Measurements from ENCODE around the gene C1QA. TPM values are rescaled to one million over a fixed set of nuclear protein-coding genes. Genes with fewer than 3 reads are reported as not detected.

Gene C1QA
- total RNA-seq, 1 experiment from 2014 or later, result 0.50 TPM

DNA sequence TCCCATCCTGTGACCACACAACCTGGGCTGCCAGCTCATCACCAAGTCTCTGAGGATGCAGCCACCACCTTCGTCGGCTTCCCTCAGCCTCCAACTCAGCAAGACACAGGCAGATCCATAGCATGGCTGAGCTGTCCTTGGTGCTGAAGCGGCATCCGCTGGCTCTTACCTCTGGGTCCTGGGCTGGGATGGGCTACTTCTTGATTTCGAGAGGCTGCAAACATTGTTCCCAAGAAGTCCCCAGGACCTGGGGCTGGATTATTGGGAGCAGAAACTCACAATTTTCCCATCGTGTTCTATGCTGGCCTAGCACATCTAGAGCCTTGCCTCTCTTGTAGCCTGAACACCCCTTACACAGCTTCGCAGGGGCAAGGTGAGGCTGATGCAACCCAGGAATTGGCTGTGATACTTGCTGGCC, 24.9 kb upstream of the C1QA start (continued):
- TF ChIP-seq, protein P1, sequence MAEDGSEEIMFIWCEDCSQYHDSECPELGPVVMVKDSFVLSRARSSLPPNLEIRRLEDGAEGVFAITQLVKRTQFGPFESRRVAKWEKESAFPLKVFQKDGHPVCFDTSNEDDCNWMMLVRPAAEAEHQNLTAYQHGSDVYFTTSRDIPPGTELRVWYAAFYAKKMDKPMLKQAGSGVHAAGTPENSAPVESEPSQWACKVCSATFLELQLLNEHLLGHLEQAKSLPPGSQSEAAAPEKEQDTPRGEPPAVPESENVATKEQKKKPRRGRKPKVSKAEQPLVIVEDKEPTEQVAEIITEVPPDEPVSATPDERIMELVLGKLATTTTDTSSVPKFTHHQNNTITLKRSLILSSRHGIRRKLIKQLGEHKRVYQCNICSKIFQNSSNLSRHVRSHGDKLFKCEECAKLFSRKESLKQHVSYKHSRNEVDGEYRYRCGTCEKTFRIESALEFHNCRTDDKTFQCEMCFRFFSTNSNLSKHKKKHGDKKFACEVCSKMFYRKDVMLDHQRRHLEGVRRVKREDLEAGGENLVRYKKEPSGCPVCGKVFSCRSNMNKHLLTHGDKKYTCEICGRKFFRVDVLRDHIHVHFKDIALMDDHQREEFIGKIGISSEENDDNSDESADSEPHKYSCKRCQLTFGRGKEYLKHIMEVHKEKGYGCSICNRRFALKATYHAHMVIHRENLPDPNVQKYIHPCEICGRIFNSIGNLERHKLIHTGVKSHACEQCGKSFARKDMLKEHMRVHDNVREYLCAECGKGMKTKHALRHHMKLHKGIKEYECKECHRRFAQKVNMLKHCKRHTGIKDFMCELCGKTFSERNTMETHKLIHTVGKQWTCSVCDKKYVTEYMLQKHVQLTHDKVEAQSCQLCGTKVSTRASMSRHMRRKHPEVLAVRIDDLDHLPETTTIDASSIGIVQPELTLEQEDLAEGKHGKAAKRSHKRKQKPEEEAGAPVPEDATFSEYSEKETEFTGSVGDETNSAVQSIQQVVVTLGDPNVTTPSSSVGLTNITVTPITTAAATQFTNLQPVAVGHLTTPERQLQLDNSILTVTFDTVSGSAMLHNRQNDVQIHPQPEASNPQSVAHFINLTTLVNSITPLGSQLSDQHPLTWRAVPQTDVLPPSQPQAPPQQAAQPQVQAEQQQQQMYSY (CRISPR knock-in tag; IDR thresholded peaks at IDR 0.05), result no peak
- TF ChIP-seq ZNF396 (CRISPR knock-in tag; IDR thresholded peaks at IDR 0.05; ENCODE audit: borderline replicate concordance), result no peak
- peak; percentile 94 for TF ChIP-seq TP53 (CRISPR knock-in tag; IDR thresholded peaks at IDR 0.05)
- TF ChIP-seq, protein P2, sequence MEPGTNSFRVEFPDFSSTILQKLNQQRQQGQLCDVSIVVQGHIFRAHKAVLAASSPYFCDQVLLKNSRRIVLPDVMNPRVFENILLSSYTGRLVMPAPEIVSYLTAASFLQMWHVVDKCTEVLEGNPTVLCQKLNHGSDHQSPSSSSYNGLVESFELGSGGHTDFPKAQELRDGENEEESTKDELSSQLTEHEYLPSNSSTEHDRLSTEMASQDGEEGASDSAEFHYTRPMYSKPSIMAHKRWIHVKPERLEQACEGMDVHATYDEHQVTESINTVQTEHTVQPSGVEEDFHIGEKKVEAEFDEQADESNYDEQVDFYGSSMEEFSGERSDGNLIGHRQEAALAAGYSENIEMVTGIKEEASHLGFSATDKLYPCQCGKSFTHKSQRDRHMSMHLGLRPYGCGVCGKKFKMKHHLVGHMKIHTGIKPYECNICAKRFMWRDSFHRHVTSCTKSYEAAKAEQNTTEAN (CRISPR knock-in tag; IDR thresholded peaks at IDR 0.05), result peak; percentile 92; the same call in 1 of the 2 replicates
- TF ChIP-seq, protein P3, sequence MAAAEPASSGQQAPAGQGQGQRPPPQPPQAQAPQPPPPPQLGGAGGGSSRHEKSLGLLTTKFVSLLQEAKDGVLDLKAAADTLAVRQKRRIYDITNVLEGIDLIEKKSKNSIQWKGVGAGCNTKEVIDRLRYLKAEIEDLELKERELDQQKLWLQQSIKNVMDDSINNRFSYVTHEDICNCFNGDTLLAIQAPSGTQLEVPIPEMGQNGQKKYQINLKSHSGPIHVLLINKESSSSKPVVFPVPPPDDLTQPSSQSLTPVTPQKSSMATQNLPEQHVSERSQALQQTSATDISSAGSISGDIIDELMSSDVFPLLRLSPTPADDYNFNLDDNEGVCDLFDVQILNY (CRISPR knock-in tag; IDR thresholded peaks at IDR 0.05), result no peak
- peak; percentile 89 for TF ChIP-seq ETV6 (CRISPR knock-in tag; IDR thresholded peaks at IDR 0.05)
- TF ChIP-seq, protein P4, sequence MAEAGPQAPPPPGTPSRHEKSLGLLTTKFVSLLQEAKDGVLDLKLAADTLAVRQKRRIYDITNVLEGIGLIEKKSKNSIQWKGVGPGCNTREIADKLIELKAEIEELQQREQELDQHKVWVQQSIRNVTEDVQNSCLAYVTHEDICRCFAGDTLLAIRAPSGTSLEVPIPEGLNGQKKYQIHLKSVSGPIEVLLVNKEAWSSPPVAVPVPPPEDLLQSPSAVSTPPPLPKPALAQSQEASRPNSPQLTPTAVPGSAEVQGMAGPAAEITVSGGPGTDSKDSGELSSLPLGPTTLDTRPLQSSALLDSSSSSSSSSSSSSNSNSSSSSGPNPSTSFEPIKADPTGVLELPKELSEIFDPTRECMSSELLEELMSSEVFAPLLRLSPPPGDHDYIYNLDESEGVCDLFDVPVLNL (CRISPR knock-in tag; IDR thresholded peaks at IDR 0.05; ENCODE audit: borderline replicate concordance, low read depth), result peak; percentile 75; the same call in 1 of the 2 replicates
- TF ChIP-seq ZNF423 (CRISPR knock-in tag; IDR thresholded peaks at IDR 0.05), result no peak
- TF ChIP-seq, protein P5, sequence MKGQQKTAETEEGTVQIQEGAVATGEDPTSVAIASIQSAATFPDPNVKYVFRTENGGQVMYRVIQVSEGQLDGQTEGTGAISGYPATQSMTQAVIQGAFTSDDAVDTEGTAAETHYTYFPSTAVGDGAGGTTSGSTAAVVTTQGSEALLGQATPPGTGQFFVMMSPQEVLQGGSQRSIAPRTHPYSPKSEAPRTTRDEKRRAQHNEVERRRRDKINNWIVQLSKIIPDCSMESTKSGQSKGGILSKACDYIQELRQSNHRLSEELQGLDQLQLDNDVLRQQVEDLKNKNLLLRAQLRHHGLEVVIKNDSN (CRISPR knock-in tag; IDR thresholded peaks at IDR 0.05), result peak; percentile 68; the same call in 1 of the 2 replicates
- TF ChIP-seq, protein P6, sequence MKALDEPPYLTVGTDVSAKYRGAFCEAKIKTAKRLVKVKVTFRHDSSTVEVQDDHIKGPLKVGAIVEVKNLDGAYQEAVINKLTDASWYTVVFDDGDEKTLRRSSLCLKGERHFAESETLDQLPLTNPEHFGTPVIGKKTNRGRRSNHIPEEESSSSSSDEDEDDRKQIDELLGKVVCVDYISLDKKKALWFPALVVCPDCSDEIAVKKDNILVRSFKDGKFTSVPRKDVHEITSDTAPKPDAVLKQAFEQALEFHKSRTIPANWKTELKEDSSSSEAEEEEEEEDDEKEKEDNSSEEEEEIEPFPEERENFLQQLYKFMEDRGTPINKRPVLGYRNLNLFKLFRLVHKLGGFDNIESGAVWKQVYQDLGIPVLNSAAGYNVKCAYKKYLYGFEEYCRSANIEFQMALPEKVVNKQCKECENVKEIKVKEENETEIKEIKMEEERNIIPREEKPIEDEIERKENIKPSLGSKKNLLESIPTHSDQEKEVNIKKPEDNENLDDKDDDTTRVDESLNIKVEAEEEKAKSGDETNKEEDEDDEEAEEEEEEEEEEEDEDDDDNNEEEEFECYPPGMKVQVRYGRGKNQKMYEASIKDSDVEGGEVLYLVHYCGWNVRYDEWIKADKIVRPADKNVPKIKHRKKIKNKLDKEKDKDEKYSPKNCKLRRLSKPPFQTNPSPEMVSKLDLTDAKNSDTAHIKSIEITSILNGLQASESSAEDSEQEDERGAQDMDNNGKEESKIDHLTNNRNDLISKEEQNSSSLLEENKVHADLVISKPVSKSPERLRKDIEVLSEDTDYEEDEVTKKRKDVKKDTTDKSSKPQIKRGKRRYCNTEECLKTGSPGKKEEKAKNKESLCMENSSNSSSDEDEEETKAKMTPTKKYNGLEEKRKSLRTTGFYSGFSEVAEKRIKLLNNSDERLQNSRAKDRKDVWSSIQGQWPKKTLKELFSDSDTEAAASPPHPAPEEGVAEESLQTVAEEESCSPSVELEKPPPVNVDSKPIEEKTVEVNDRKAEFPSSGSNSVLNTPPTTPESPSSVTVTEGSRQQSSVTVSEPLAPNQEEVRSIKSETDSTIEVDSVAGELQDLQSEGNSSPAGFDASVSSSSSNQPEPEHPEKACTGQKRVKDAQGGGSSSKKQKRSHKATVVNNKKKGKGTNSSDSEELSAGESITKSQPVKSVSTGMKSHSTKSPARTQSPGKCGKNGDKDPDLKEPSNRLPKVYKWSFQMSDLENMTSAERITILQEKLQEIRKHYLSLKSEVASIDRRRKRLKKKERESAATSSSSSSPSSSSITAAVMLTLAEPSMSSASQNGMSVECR (CRISPR knock-in tag; IDR thresholded peaks at IDR 0.05; ENCODE audit: borderline replicate concordance), result peak; percentile 96
- TF ChIP-seq, protein P7, sequence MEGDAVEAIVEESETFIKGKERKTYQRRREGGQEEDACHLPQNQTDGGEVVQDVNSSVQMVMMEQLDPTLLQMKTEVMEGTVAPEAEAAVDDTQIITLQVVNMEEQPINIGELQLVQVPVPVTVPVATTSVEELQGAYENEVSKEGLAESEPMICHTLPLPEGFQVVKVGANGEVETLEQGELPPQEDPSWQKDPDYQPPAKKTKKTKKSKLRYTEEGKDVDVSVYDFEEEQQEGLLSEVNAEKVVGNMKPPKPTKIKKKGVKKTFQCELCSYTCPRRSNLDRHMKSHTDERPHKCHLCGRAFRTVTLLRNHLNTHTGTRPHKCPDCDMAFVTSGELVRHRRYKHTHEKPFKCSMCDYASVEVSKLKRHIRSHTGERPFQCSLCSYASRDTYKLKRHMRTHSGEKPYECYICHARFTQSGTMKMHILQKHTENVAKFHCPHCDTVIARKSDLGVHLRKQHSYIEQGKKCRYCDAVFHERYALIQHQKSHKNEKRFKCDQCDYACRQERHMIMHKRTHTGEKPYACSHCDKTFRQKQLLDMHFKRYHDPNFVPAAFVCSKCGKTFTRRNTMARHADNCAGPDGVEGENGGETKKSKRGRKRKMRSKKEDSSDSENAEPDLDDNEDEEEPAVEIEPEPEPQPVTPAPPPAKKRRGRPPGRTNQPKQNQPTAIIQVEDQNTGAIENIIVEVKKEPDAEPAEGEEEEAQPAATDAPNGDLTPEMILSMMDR (IDR thresholded peaks at IDR 0.05), result no peak

Data from WTC11 (cell line).